ENCODE results near the gene INO80E. TPM values are rescaled to one million over a fixed set of nuclear protein-coding genes. Genes with fewer than 3 reads are reported as not detected.

INO80E gene
- total RNA-seq, 1 experiment from 2014 or later: 94.1 TPM

- Histone ChIP-seq H3K9ac (ENCODE audit: extremely low read depth, insufficient read length, low read length) (no peak overlapping the region), H2BK20ac (ENCODE audit: low read depth, low read length, poor library complexity, severe bottlenecking) (no peak overlapping the region), H3K4me2 (ENCODE audit: insufficient read depth, insufficient read length, low read length) (peak overlapping the region; percentile 76)
These were observed 36.2 kb downstream of the INO80E start for GRCh38 chr16:30032083-30032819.

More at GRCh38 chr16:30032083-30032819, 36.2 kb downstream of the INO80E start:
- no peak overlapping the region for H3T11ph ChIP-seq (ENCODE audit: low read length)
- H3K9me3 ChIP-seq (ENCODE audit: control insufficient read depth, low read depth, low read length): no peaks in the 10 kb centered on the region
- TF ChIP-seq, protein P1, sequence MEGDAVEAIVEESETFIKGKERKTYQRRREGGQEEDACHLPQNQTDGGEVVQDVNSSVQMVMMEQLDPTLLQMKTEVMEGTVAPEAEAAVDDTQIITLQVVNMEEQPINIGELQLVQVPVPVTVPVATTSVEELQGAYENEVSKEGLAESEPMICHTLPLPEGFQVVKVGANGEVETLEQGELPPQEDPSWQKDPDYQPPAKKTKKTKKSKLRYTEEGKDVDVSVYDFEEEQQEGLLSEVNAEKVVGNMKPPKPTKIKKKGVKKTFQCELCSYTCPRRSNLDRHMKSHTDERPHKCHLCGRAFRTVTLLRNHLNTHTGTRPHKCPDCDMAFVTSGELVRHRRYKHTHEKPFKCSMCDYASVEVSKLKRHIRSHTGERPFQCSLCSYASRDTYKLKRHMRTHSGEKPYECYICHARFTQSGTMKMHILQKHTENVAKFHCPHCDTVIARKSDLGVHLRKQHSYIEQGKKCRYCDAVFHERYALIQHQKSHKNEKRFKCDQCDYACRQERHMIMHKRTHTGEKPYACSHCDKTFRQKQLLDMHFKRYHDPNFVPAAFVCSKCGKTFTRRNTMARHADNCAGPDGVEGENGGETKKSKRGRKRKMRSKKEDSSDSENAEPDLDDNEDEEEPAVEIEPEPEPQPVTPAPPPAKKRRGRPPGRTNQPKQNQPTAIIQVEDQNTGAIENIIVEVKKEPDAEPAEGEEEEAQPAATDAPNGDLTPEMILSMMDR (conservative IDR thresholded peaks at IDR 0.05): peak; percentile 93
- H3K27me3 ChIP-seq (ENCODE audit: insufficient read depth, low read length): no peaks in the 10 kb centered on the region; the same call in 1 of the 2 replicates
- H2BK5ac ChIP-seq (ENCODE audit: insufficient read length, low read length): no peak overlapping the region
- no peaks in the 10 kb centered on the region; the same call in 1 of the 2 replicates for H3K79me2 ChIP-seq (ENCODE audit: insufficient read depth, low read length)
- no peak overlapping the region for H3K23ac ChIP-seq (ENCODE audit: insufficient read length, low read depth, low read length)
- no peak overlapping the region for H4K91ac ChIP-seq (ENCODE audit: insufficient read length, low read depth, low read length)
- H2BK12ac ChIP-seq (ENCODE audit: insufficient read length, low read depth, low read length): no peak overlapping the region
- no peak overlapping the region for H3K4ac ChIP-seq (ENCODE audit: low read depth, low read length)
- Mint-ChIP-seq H3K9me3 (no peaks in the 10 kb centered on the region; a peak in 1 of 5 replicates), H3K36me3 (ENCODE audit: insufficient read depth in 1 of 3, low read depth in 3 of 3) (peaks cover 0 to 7% (median 5%) of the 10 kb centered on the region in 3 experiments; a peak in 4 of 7 replicates), H3K27me3 (ENCODE audit: low read depth) (peaks cover 44% of the 10 kb centered on the region), H3K4me1 (peaks cover 27 to 41% of the 10 kb centered on the region in 2 experiments), H3K4me3 (peak overlapping the region; percentile 73 to 90), H3K27ac (no peak overlapping the region)
- no peak overlapping the region for H2BK15ac ChIP-seq (ENCODE audit: low read depth, low read length)
- no peak overlapping the region for H3K14ac ChIP-seq (ENCODE audit: insufficient read depth, low read length)
- no peak overlapping the region for H2AK5ac ChIP-seq (ENCODE audit: insufficient read length, low read length)
- DNase-seq: peak; percentile 87
- no peak overlapping the region for H2AFZ ChIP-seq (ENCODE audit: low read length)
- no peak overlapping the region for H3K56ac ChIP-seq (ENCODE audit: insufficient read length, low read depth, low read length)
- H2BK120ac ChIP-seq (ENCODE audit: low read depth, low read length, poor library complexity, severe bottlenecking): no peak overlapping the region
- H3K79me1 ChIP-seq (ENCODE audit: insufficient read depth, low read depth, low read length, poor library complexity, severe bottlenecking): no peaks in the 10 kb centered on the region
- H3K27ac ChIP-seq (ENCODE audit: insufficient read length, low read depth, low read length): no peak overlapping the region
- peaks cover 3% of the 10 kb centered on the region; the same call in 1 of the 2 replicates for H3K4me1 ChIP-seq (ENCODE audit: insufficient read depth, low read length)
- no peaks in the 10 kb centered on the region for H4K20me1 ChIP-seq (ENCODE audit: control insufficient read depth, insufficient read depth, insufficient read length)
- H3K23me2 ChIP-seq (ENCODE audit: insufficient read length, low read depth, low read length, poor library complexity, severe bottlenecking): peaks cover 20% of the 10 kb centered on the region
- no peak overlapping the region for H4K5ac ChIP-seq (ENCODE audit: insufficient read length, low read depth, low read length)
- no peak overlapping the region for H4K8ac ChIP-seq (replicated peaks; ENCODE audit: insufficient read length, low read depth, low read length)
- no peak overlapping the region for H3K18ac ChIP-seq (ENCODE audit: insufficient read length, low read depth, low read length)
- no CpG with 5 or more reads among the region's 12 CpGs for WGBS (ENCODE audit: extremely low coverage, insufficient read length, low lambda C conversion rate)
